SU-DHL-6 (cell line): ENCODE data around the gene CEP350.

Source experiments
- EZH2phosphoT487 ChIP-seq: fragments of 200-600 bp; sonication (generic), shearing (Covaris generic); conservative IDR thresholded peaks from 2 replicates; pipeline ENCODE4 v1.6.1; 2018; ENCODE audit warnings: mild to moderate bottlenecking, antibody characterized with exemption, low read length, moderate library complexity, mixed read lengths
- TF ChIP-seq, protein P1 (sequence below): fragments of 200-600 bp; sonication (generic); IDR thresholded peaks from one replicate; pipeline ENCODE4 v1.5.1; 2017; ENCODE audit warnings: antibody characterized with exemption, mild to moderate bottlenecking, low read length, moderate library complexity; ENCODE audit not compliant: insufficient read depth, poor library complexity, severe bottlenecking

DNA sequence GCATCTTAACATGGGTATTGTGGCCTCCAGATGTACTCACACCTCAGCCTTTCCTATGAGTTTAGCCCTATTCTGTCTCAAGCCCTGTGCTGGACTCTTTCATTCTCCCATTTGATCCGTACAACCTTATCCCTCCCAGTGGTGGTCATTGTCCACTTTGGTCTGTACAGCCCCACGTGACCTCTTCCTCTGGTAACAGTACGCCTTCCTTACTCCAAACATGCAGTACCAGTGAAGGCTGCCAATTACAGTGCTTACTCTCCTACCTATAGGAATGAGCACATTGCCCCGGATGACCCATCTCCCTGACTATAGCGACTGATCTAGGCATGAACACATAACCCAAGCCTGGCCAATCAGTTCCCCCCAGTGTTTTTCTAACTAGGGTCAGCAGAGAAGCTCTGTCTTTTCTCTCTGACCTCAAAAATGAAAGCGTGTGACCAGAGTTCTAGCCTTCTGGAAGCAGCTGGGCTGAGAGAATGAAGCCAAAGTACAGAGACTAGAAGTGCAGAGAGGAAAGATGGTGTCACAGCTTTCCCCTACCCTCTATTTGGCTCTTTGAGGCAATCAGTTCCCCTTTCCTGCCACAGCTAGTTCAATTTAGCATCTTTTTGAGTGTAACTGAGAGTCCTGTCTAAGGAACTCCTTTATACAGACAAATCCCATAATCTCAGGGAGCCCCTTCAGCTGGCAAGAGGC lies 190.2 kb downstream of the CEP350 start:
- TF ChIP-seq, protein P1, sequence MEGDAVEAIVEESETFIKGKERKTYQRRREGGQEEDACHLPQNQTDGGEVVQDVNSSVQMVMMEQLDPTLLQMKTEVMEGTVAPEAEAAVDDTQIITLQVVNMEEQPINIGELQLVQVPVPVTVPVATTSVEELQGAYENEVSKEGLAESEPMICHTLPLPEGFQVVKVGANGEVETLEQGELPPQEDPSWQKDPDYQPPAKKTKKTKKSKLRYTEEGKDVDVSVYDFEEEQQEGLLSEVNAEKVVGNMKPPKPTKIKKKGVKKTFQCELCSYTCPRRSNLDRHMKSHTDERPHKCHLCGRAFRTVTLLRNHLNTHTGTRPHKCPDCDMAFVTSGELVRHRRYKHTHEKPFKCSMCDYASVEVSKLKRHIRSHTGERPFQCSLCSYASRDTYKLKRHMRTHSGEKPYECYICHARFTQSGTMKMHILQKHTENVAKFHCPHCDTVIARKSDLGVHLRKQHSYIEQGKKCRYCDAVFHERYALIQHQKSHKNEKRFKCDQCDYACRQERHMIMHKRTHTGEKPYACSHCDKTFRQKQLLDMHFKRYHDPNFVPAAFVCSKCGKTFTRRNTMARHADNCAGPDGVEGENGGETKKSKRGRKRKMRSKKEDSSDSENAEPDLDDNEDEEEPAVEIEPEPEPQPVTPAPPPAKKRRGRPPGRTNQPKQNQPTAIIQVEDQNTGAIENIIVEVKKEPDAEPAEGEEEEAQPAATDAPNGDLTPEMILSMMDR, result no peak
- TF ChIP-seq EZH2phosphoT487, result no peak
